GM13976 (cell line): ENCODE results near the gene B4GALT1.

Source experiments
- DNase-seq: peaks from one replicate; pipeline ENCODE4 v3.0.0; 2012; ENCODE audit warnings: low spot score
- in situ Hi-C: fragments of 300-500 bp; cut with MboI; formaldehyde crosslinking; loops from one replicate; pipeline ENCODE4 v1.12.0; 2022; ENCODE audit warnings: low sequenced_read_pairs, mixed read lengths, inconsistent platforms; ENCODE audit not compliant: unreplicated experiment
- TF ChIP-seq, protein P1 (sequence below): IDR thresholded peaks from 2 replicates; pipeline ENCODE4 v1.5.1; 2012; ENCODE audit warnings: borderline replicate concordance, mild to moderate bottlenecking; ENCODE audit not compliant: insufficient read depth; ENCODE audit errors: extremely low read depth, missing control alignments, control extremely low read depth

Gene B4GALT1

DNA sequence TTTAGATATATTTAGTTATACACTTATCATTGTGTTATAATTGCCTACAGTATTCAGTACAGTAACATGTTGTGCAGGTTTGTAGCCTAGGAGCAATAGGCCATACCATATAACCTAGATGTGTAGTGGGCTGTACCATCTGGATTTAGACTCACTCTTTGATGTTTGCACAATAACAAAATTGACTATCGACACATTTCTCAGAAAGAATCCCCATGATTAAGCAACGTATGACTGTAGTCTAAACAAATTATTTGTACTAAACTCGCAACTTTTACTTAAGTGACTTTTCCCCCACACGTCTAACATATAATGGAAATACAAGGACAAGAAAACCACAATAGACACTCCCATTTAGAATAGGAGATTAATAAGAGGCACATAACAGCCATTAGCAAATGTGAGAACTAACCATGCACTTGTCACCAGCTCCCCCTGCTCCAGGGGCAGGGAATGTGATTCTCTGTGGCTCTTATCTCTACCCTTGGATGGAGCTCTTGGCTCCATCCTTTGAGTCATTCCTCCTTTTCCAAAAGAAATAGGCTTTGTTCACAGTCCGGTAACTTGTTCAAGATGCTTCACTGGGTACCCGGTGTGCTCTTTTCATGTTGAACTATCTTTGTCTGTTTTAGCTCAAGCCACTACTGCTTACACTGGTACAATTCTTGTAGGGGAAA lies 8.7 kb upstream of the B4GALT1 start:
- no peak for DNase-seq
- TF ChIP-seq, protein P1, sequence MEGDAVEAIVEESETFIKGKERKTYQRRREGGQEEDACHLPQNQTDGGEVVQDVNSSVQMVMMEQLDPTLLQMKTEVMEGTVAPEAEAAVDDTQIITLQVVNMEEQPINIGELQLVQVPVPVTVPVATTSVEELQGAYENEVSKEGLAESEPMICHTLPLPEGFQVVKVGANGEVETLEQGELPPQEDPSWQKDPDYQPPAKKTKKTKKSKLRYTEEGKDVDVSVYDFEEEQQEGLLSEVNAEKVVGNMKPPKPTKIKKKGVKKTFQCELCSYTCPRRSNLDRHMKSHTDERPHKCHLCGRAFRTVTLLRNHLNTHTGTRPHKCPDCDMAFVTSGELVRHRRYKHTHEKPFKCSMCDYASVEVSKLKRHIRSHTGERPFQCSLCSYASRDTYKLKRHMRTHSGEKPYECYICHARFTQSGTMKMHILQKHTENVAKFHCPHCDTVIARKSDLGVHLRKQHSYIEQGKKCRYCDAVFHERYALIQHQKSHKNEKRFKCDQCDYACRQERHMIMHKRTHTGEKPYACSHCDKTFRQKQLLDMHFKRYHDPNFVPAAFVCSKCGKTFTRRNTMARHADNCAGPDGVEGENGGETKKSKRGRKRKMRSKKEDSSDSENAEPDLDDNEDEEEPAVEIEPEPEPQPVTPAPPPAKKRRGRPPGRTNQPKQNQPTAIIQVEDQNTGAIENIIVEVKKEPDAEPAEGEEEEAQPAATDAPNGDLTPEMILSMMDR = no peak
- in situ Hi-C loops = no loop called here

DNA sequence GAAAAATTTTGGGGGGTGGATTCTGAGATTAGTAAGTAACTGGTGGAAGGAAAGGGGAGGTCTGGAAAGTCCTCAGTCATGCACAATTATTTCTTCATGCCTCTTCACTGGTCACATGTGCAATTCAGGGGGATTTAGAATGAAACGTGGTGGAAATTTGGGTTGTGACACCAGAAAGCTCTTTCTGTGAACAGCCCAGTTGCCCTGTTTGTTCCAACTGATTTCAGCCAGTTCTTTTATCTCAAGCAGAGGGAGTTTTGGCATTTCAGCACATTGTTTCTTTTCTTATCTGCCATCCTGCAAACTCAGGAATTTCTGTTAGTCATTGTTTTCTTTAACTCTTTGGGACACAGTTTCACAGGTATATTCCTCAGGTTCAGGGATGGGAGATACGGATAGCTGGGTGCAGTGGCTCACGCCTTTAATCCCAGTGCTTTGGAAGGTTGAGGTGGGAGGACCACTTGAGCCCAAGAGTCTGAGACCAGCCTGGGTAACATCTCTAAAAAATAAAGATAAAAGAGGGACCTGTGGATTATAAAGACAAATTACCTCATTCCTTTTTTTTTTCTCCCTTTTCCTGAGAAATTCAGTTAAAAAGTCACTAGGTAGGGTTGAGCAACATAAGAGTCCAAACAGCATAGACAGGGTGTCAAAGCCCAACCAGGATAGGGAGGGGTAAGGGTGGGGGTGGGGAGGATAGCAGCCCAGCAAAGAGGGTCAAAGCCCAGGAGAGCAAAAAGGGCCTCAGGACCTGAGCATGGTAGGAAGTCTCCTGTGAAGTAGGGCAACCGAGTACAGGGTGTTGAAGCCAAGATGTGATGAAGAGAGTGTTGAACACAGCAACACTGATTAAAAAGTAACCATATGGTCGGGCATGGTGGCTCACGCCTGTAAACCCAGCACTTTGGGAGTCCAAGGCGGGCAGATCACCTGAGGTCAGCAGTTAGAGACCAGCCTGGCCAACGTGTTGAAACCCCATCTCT lies 5.4 kb upstream of the B4GALT1 start:
- TF ChIP-seq, protein P1 = no peak
- DNase-seq = no peak
- in situ Hi-C loops = no loop called here

DNA sequence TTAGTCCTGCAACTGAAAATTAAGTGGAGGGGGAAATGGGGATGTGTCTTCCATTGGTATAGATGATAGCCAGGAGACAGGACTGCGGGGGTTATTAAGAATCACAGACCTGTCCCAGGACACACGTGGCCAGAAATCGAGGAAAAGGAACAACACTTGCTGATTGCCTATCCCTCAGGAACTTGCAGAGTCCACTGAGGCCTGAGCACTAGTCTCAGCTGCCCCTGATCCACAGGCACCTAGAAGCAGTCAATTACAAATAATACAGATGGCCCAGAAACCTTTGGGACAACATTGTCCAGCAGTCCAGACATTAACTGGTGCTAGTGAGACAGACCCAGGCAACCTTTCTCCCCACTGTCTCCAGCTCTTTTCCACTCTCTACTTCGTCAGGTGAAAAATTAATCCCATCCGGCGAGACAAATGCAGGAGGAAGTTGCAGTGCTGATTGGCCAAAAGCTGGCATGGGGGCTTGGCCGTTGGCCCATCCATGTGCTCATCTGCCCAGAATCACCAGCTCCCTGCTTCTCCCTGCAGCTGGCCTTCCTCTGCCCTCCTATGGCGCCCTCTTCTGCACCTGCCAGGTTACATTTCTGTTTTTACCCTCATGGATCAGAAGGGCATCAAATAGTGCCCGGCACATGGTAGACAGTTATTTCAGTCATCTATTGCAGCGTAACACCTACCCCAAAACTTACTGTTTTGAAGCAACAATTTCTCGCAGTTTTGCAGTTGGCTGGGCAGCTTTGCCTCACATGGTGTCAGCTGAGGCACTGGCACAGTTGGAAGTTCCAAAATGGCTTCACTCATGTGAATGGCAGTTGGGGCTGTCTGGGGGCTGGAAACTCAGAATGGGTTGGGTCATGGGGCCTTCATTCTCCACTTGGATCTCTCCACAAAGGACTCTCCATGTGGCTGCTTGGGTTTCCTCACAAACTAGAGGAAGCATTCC lies 3.6 kb upstream of the B4GALT1 start:
- DNase-seq = no peak
- TF ChIP-seq, protein P1 = peak; percentile 43
- in situ Hi-C loops = no loop called here

DNA sequence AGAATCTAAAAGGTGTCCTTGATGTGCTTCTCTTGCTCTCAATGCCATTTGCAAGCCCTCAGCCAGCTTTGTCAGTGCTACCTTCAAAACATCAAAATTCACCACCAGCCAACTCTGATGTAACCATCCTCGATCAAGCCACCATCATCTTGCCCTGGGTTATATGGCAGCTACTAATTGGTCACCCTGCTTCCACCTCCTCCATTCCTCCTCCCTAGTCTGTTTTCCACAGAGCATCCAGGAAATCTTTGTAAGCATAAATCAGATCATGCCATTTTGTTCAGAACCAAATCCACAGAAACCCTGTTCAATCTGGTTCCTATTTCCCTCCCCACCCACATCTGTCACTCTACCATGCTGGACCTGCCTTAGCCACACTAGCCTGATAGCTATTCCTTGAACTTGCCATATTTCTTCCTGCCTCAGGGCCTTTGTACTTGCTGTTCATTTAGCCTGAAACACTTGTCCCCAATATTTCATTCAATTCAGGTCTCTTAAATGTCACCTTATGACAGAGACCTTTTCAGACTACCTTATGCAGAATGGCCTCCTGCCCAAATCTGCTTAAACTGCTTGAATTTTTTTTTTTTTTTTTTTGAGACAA lies 1.9 kb upstream of the B4GALT1 start:
- TF ChIP-seq, protein P1 = no peak
- in situ Hi-C loops = no loop called here
- no peak for DNase-seq

DNA sequence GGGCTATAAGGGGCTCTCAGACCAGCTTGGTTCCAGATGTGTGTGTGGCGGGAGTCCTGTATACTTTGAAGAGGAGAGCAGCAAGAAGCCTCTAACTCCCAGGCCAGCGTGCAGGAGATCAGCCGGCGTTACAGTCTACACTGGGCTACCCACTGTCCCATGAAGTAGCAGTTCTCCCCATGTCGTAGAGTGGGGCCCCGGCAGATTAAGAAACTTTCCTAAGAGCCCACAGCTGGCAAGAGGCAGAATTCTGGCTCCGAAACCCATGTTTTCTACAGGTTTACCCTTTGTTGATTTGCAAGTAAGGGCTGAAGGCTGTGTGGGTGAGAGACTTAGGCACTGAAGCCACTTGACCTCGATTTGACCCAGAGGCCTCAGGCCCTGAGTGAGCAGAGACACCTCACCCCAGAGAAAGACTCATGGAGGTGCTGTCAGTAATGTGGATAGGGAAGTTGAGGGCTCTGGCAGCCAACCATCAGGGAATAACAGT lies 881 bp upstream of the B4GALT1 start:
- in situ Hi-C loops = no loop called here
- TF ChIP-seq, protein P1 = no peak

More for the DNA sequence above, 881 bp upstream of the B4GALT1 start:
- DNase-seq = no peak
